K562 (cell line): Measurements from ENCODE around the gene SSH3. TPM values are rescaled to one million over a fixed set of nuclear protein-coding genes. Genes with fewer than 3 reads are reported as not detected.

Experiments used
- ATF1 ChIP-seq, 2 experiments: fragments of 450-650 bp in 1 of 2; IDR thresholded peaks; 2 replicates each; pipeline ENCODE4 v1.6.1; 2016; ENCODE audit warnings: missing compliant biosample characterization in 1 of 2, missing genetic modification characterization in 1 of 2
- CBFB ChIP-seq: sonication (generic); formaldehyde crosslinking; IDR thresholded peaks from 2 replicates; pipeline ENCODE4 v1.4.0; 2020; ENCODE audit warnings: mild to moderate bottlenecking, missing genetic modification reagents
- CBX2 ChIP-seq: fragments of 200-600 bp; sonication (generic); IDR thresholded peaks from one replicate; pipeline ENCODE4 v1.6.1; 2012; ENCODE audit warnings: mild to moderate bottlenecking, low read length, inconsistent platforms; ENCODE audit not compliant: insufficient read depth, poor library complexity, severe bottlenecking
- CSDE1 ChIP-seq, 2 experiments: fragments of 450-650 bp; IDR thresholded peaks; 2 replicates each; pipeline ENCODE4 v1.6.1; 2016; ENCODE audit warnings: mild to moderate bottlenecking in 1 of 2
- DMBX1 ChIP-seq: fragments of 250-450 bp; sonication (Bioruptor Pico); IDR thresholded peaks from 2 replicates; pipeline ENCODE4 v1.8.0; 2022; ENCODE audit warnings: inconsistent platforms, mild to moderate bottlenecking, moderate library complexity, borderline replicate concordance
- FOXA3 ChIP-seq, 2 experiments: fragments of 450-650 bp in 1 of 2; sonication (generic) in 1 of 2; formaldehyde crosslinking; IDR thresholded peaks in 1 of 2; conservative IDR thresholded peaks in 1 of 2; 2 replicates each; pipeline versions ENCODE4 v1.4.0 to v1.8.0; 2020 to 2022; ENCODE audit warnings: mild to moderate bottlenecking in 2 of 2, missing genetic modification reagents in 1 of 2
- FOXP1 ChIP-seq: sonication (generic); formaldehyde crosslinking; IDR thresholded peaks from 2 replicates; pipeline ENCODE4 v1.8.0; 2022; ENCODE audit warnings: mild to moderate bottlenecking, missing genetic modification reagents
- NFE2 ChIP-seq: IDR thresholded peaks from 2 replicates; pipeline ENCODE4 v1.6.1; 2014; ENCODE audit warnings: antibody characterized with exemption, low read depth
- NFYB ChIP-seq: IDR thresholded peaks from 2 replicates; pipeline ENCODE4 v1.6.1; 2011; ENCODE audit warnings: mild to moderate bottlenecking, moderate library complexity; ENCODE audit not compliant: insufficient read length; ENCODE audit errors: extremely low read depth
- SUPT5H ChIP-seq: fragments of 450-650 bp; IDR thresholded peaks from 2 replicates; pipeline ENCODE4 v1.6.1; 2016
- TAF1 ChIP-seq: IDR thresholded peaks from 2 replicates; pipeline ENCODE4 v1.6.1; 2011; ENCODE audit warnings: mild to moderate bottlenecking, low read length, moderate library complexity; ENCODE audit not compliant: insufficient read depth, control insufficient read depth, severe bottlenecking; ENCODE audit errors: extremely low read depth
- ZNF134 ChIP-seq: fragments of 250-450 bp; sonication (Bioruptor Pico); conservative IDR thresholded peaks from 2 replicates; pipeline ENCODE4 v1.4.0; 2020
- ZNF76 ChIP-seq: fragments of 250-450 bp; sonication (Bioruptor Pico); IDR thresholded peaks from 2 replicates; pipeline ENCODE4 v1.4.0; 2020; ENCODE audit warnings: mild to moderate bottlenecking, moderate library complexity, borderline replicate concordance
- polyA plus RNA-seq, 8 experiments: library from polyadenylated mRNA; depleted of rRNA in 4 of 8; stranded (reverse) in 5 of 8; unstranded in 3 of 8; fragments of >200 nt; fragmentation: Nextera tagmentation in 2 of 8; fragmentation: Illumina TruSeq in 1 of 8; extraction: Ambion mirVana in 2 of 8; extraction: Trizol in 1 of 8; gene quantifications; 2 replicates each; pipeline versions ENCODE4 v1.2.1 to v1.2.3, GENCODE V29; 2011 to 2014; ENCODE audit warnings: inconsistent platforms in 1 of 8, missing spikeins in 1 of 8
- total RNA-seq, 7 experiments: library from RNA; depleted of rRNA in 6 of 7; stranded (reverse); fragments of >200 nt in 6 of 7; fragmentation: Illumina TruSeq in 2 of 7; extraction: Trizol in 2 of 7; gene quantifications; 2 replicates each; pipeline versions ENCODE4 v1.2.1 to v1.2.3, GENCODE V29; 2011 to 2021; ENCODE audit warnings: low replicate concordance in 1 of 7
- TF ChIP-seq, protein P1 (sequence below): fragments of 250-450 bp; sonication (Bioruptor Pico); IDR thresholded peaks from 2 replicates; pipeline ENCODE4 v1.6.1; 2021; ENCODE audit warnings: mild to moderate bottlenecking
- TF ChIP-seq, protein P2 (sequence below): fragments of 450-650 bp; conservative IDR thresholded peaks from 2 replicates; pipeline ENCODE4 v1.6.1; 2016; ENCODE audit warnings: missing genetic modification characterization, low read depth, mild to moderate bottlenecking, missing compliant biosample characterization, moderate library complexity
- TF ChIP-seq, protein P3 (sequence below): sonication (generic); formaldehyde crosslinking; IDR thresholded peaks from 2 replicates; pipeline ENCODE4 v1.8.0; 2023; ENCODE audit warnings: mild to moderate bottlenecking, missing genetic modification reagents

The SSH3 gene
- total and polyA plus RNA-seq, 9 of the 15 experiments (the other 6 are each of a cell fraction or from before 2014, with no cell fraction given): 0.07 to 1.0 (median 0.24) TPM; not detected in 3

DNA sequence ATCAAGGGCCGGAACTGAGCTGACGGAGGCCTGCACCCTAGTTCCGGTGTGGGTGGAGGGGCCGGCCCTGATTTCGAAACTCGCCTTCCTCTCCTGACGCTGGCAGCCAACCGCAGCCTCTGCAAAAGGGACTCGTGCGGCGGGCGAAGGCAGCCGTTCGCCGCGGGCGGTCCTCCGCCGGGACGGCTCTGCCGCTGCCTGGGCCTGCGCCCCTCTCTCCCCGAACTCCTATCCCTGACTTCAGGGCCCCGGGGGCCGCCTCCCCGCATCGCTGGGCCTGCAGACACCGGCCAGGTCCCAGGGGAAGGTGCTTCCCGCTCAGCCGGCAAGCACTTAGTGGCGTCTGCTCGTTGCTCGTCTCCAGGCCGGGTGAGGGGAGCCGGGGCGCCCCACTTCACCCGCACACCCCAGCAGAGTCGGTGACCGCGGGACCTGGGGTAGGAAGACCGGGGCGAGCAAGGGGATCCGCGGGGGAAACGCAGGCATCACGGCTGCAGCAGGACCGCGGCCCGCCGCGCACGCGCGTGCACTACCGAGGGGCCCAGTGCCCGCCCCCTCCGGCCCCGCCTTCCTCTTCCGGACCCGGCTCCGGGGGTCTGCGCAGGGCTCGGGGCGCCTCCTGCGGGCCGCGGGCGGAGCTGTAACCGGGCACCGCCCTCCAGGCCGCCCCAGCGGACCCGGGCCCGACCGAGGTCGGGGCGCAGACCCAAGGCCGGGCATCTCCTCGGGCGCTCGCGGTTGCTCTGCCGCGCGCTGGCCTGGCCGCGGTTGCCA is 14.7 kb upstream of the SSH3 start (continued):
- TF ChIP-seq, protein P1, sequence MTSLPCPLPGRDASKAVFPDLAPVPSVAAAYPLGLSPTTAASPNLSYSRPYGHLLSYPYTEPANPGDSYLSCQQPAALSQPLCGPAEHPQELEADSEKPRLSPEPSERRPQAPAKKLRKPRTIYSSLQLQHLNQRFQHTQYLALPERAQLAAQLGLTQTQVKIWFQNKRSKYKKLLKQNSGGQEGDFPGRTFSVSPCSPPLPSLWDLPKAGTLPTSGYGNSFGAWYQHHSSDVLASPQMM (CRISPR knock-in tag): no peak
- TF ChIP-seq ZNF76 (CRISPR knock-in tag) (no peak), CBX2 (no peak), FOXP1 (CRISPR knock-in tag) (no peak; the same call in 1 of the 2 replicates), FOXA3 (CRISPR knock-in tag; conservative IDR thresholded peaks at IDR 0.05 in 1 of 2, IDR thresholded peaks at IDR 0.05 in 1 of 2) (no peak), DMBX1 (CRISPR knock-in tag) (0 out of 2 replicates have a peak, but pooled peaks have one; percentile 8), SUPT5H (peak; percentile 88), ATF1 (CRISPR knock-in tag; IDR thresholded peaks at IDR 0.05) (no peak), ATF1 (tag; IDR thresholded peaks at IDR 0.05) (peak; percentile 84), CSDE1 (IDR thresholded peaks at IDR 0.05) (no peak), ZNF134 (CRISPR knock-in tag) (no peak), CBFB (CRISPR knock-in tag) (peak; percentile 47; the same call in 1 of the 2 replicates), NFE2 (0 out of 2 replicates have a peak, but pooled peaks have one; percentile 9), TAF1 (peak; percentile 70), NFYB (no peak)
- TF ChIP-seq, protein P2, sequence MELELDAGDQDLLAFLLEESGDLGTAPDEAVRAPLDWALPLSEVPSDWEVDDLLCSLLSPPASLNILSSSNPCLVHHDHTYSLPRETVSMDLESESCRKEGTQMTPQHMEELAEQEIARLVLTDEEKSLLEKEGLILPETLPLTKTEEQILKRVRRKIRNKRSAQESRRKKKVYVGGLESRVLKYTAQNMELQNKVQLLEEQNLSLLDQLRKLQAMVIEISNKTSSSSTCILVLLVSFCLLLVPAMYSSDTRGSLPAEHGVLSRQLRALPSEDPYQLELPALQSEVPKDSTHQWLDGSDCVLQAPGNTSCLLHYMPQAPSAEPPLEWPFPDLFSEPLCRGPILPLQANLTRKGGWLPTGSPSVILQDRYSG (tag): 0 out of 2 replicates have a peak, but pooled peaks have one; percentile 26
- TF ChIP-seq, protein P3, sequence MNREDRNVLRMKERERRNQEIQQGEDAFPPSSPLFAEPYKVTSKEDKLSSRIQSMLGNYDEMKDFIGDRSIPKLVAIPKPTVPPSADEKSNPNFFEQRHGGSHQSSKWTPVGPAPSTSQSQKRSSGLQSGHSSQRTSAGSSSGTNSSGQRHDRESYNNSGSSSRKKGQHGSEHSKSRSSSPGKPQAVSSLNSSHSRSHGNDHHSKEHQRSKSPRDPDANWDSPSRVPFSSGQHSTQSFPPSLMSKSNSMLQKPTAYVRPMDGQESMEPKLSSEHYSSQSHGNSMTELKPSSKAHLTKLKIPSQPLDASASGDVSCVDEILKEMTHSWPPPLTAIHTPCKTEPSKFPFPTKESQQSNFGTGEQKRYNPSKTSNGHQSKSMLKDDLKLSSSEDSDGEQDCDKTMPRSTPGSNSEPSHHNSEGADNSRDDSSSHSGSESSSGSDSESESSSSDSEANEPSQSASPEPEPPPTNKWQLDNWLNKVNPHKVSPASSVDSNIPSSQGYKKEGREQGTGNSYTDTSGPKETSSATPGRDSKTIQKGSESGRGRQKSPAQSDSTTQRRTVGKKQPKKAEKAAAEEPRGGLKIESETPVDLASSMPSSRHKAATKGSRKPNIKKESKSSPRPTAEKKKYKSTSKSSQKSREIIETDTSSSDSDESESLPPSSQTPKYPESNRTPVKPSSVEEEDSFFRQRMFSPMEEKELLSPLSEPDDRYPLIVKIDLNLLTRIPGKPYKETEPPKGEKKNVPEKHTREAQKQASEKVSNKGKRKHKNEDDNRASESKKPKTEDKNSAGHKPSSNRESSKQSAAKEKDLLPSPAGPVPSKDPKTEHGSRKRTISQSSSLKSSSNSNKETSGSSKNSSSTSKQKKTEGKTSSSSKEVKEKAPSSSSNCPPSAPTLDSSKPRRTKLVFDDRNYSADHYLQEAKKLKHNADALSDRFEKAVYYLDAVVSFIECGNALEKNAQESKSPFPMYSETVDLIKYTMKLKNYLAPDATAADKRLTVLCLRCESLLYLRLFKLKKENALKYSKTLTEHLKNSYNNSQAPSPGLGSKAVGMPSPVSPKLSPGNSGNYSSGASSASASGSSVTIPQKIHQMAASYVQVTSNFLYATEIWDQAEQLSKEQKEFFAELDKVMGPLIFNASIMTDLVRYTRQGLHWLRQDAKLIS (CRISPR knock-in tag): 0 out of 2 replicates have a peak, but pooled peaks have one; percentile 65
